A549 (cell line): Measurements from ENCODE around the gene TMPRSS12. TPM values are rescaled to one million over a fixed set of nuclear protein-coding genes. Genes with fewer than 3 reads are reported as not detected.
A peak's percentile ranks its signal among the peaks of the same experiment; 100 is the strongest.
"Not testable (repeated sequence)": the region's sequence is repeated elsewhere in the genome, so short reads cannot be mapped to it uniquely, and the experiment has no call there.

Experiments
- ATAC-seq, 2 experiments: fragments of 200-7000 bp in 1 of 2; fragments of >200 bp in 1 of 2; cut with Nextera tagmentation in 1 of 2; cut with Tn5 transposase in 1 of 2; 3 replicates each; pipeline versions ENCODE4 v1.8.0 to v1.9.1; 2018 to 2020; ENCODE audit warnings: mild to moderate bottlenecking in 1 of 2, moderate library complexity in 1 of 2
- CTCF ChIA-PET: fragments of 300-600 bp; sonication (Branson Sonifier 250); formaldehyde crosslinking; extraction: SDS; loops from one replicate; lab custom pipeline; 2021; ENCODE audit warnings: antibody characterized with exemption, inconsistent platforms; lab: Yijun Ruan, JAX
- POLR2A ChIA-PET: fragments of 350-600 bp; formaldehyde crosslinking; extraction: SDS; loops from one replicate; lab custom pipeline; 2021; ENCODE audit warnings: antibody characterized with exemption, inconsistent platforms; lab: Yijun Ruan, JAX
- DNase-seq, 2 experiments: peaks; one replicate each; pipeline versions ENCODE4 v3.0.0 to v3.0.0-alpha.2; 2011 to 2016; ENCODE audit warnings: low read depth in 1 of 2, low spot score in 1 of 2
- FAIRE-seq: peaks from 2 replicates; lab custom pipeline; 2011; peaks lifted over from hg19 to GRCh38; lab: Jason Lieb, UNC
- H3K27ac ChIP-seq, 2 experiments: fragments of >200 bp; sonication (Bioruptor Twin); formaldehyde crosslinking; 3 replicates each; pipeline ENCODE4 v1.5.1; 2016 to 2017
- H3K4me1 ChIP-seq: fragments of >200 bp; sonication (Bioruptor Twin); formaldehyde crosslinking; 3 replicates; pipeline ENCODE4 v1.6.1; 2016
- H3K4me2 ChIP-seq: fragments of >200 bp; sonication (Bioruptor Twin); formaldehyde crosslinking; 3 replicates; pipeline ENCODE4 v1.6.1; 2016
- H3K4me3 ChIP-seq: fragments of >200 bp; sonication (Bioruptor Twin); formaldehyde crosslinking; 3 replicates; pipeline ENCODE4 v1.5.1; 2016
- H3K9me3 ChIP-seq: fragments of >200 bp; sonication (Bioruptor Twin); formaldehyde crosslinking; 3 replicates; pipeline ENCODE4 v1.6.1; 2016
- ATOH8 ChIP-seq: fragments of 250-450 bp; sonication (Bioruptor Pico); IDR thresholded peaks from 2 replicates; pipeline ENCODE4 v1.5.0; 2020; ENCODE audit warnings: low read depth, mild to moderate bottlenecking, moderate library complexity
- BCL3 ChIP-seq: fragments of >200 bp; sonication (Bioruptor Twin); formaldehyde crosslinking; IDR thresholded peaks from 3 replicates; pipeline ENCODE4 v1.6.1; 2016
- CBX2 ChIP-seq: fragments of 200-600 bp; sonication (generic); IDR thresholded peaks from 2 replicates; pipeline ENCODE4 v1.6.1; 2016; ENCODE audit warnings: low read depth, mild to moderate bottlenecking, borderline replicate concordance
- CBX8 ChIP-seq: fragments of 200-600 bp; sonication (generic); IDR thresholded peaks from 2 replicates; pipeline ENCODE4 v1.6.1; 2016
- CHD4 ChIP-seq: fragments of 200-600 bp; sonication (generic); IDR thresholded peaks from 2 replicates; pipeline ENCODE4 v1.6.1; 2016; ENCODE audit warnings: antibody characterized with exemption, mild to moderate bottlenecking, borderline replicate concordance
- CTCF ChIP-seq: fragments of >200 bp; sonication (Bioruptor Twin); formaldehyde crosslinking; IDR thresholded peaks from 3 replicates; pipeline ENCODE4 v1.5.1; 2016
- E2F6 ChIP-seq: IDR thresholded peaks from 2 replicates; pipeline ENCODE4 v1.6.1; 2012; ENCODE audit warnings: low read depth, borderline replicate concordance
- EHF ChIP-seq: fragments of 250-450 bp; sonication (Bioruptor Pico); IDR thresholded peaks from 2 replicates; pipeline ENCODE4 v1.5.0; 2020; ENCODE audit warnings: mild to moderate bottlenecking
- FOSL2 ChIP-seq, 2 experiments: fragments of 450-650 bp in 1 of 2; fragments of >200 bp in 1 of 2; sonication (Bioruptor Twin) in 1 of 2; formaldehyde crosslinking; IDR thresholded peaks; 2 replicates each; pipeline versions ENCODE4 v1.5.0 to v1.6.1; 2016 to 2020; ENCODE audit warnings: mild to moderate bottlenecking in 1 of 2, moderate library complexity in 1 of 2
- HDAC2 ChIP-seq: fragments of 200-600 bp; sonication (generic); IDR thresholded peaks from 2 replicates; pipeline ENCODE4 v1.6.1; 2016
- HES2 ChIP-seq: fragments of >200 bp; sonication (Bioruptor Twin); formaldehyde crosslinking; IDR thresholded peaks from 2 replicates; pipeline ENCODE4 v1.6.1; 2016
- HOXB5 ChIP-seq: fragments of 250-450 bp; sonication (Bioruptor Pico); IDR thresholded peaks from 2 replicates; pipeline ENCODE4 v1.5.0; 2020; ENCODE audit warnings: mild to moderate bottlenecking, moderate library complexity
- JUNB ChIP-seq: fragments of >200 bp; sonication (Bioruptor Twin); formaldehyde crosslinking; IDR thresholded peaks from 2 replicates; pipeline ENCODE4 v1.6.1; 2016
- MAFK ChIP-seq: fragments of 450-650 bp; IDR thresholded peaks from 2 replicates; pipeline ENCODE4 v1.6.1; 2014; ENCODE audit not compliant: partially characterized antibody
- MAZ ChIP-seq: fragments of 150-350 bp; IDR thresholded peaks from 2 replicates; pipeline ENCODE4 v1.6.1; 2014; ENCODE audit warnings: antibody characterized with exemption, low read depth, low read length, borderline replicate concordance
- MYC ChIP-seq: IDR thresholded peaks from 2 replicates; pipeline ENCODE4 v1.6.1; 2012; ENCODE audit warnings: mild to moderate bottlenecking, inconsistent platforms, low read length, improper control_type of control experiment, borderline replicate concordance
- NR3C1 ChIP-seq: fragments of >200 bp; sonication (Bioruptor Twin); formaldehyde crosslinking; IDR thresholded peaks from 3 replicates; pipeline ENCODE4 v1.6.1; 2017
- RAD21 ChIP-seq, 2 experiments: fragments of >200 bp in 1 of 2; sonication (Bioruptor Twin) in 1 of 2; formaldehyde crosslinking in 1 of 2; IDR thresholded peaks in 1 of 2; conservative IDR thresholded peaks in 1 of 2; 2 replicates in 1 of 2; 3 replicates in 1 of 2; pipeline ENCODE4 v1.6.1; 2012 to 2018; ENCODE audit warnings: inconsistent platforms in 1 of 2
- SMC3 ChIP-seq: fragments of >200 bp; sonication (Bioruptor Twin); formaldehyde crosslinking; IDR thresholded peaks from 3 replicates; pipeline ENCODE4 v1.6.1; 2018; ENCODE audit warnings: inconsistent platforms
- SREBF2 ChIP-seq: fragments of 450-650 bp; IDR thresholded peaks from 2 replicates; pipeline ENCODE4 v1.6.1; 2014; ENCODE audit warnings: mild to moderate bottlenecking, moderate library complexity
- ZC3H11A ChIP-seq: fragments of 450-650 bp; IDR thresholded peaks from 2 replicates; pipeline ENCODE4 v1.6.1; 2014; ENCODE audit warnings: antibody characterized with exemption, mild to moderate bottlenecking
- WGBS: methylation state at CpG from one replicate; pipeline ENCODE4 v1.1.6; 2017; ENCODE audit errors: missing lambda C conversion rate; 5-methylcytosine and 5-hydroxymethylcytosine counted together
- polyA plus RNA-seq, 4 experiments: library from polyadenylated mRNA; depleted of rRNA in 3 of 4; stranded (reverse); fragments of >200 nt; fragmentation: RNase III in 1 of 4; extraction: RNeasy Plus Mini Kit Qiagen cat#74134 plus additional on column Dnase treatment in 1 of 4; gene quantifications; 2 replicates in 3 of 4; 3 replicates in 1 of 4; pipeline ENCODE4 v1.2.3, GENCODE V29; 2011 to 2017

Gene TMPRSS12
- polyA plus RNA-seq, 2 of the 4 experiments (the other 2 are of a cell fraction), result not detected

- POLR2A ChIA-PET, result no interaction called here
- TF ChIP-seq MYC (no peak), FOSL2 (IDR thresholded peaks at IDR 0.05) (no peak), FOSL2 (CRISPR knock-in tag; IDR thresholded peaks at IDR 0.05) (no peak), MAZ (no peak), HDAC2 (no peak), CHD4 (no peak), SREBF2 (no peak), JUNB (no peak), CTCF (no peak), NR3C1 (no peak), RAD21 (conservative IDR thresholded peaks at IDR 0.05 in 1 of 2, IDR thresholded peaks at IDR 0.05 in 1 of 2) (no peak)
Observed at GRCh38 chr12:50894241-50894640, 51.5 kb downstream of the TMPRSS12 start.

GRCh38 chr12:50901685-50902113 is 59.0 kb downstream of the TMPRSS12 start:
- Histone ChIP-seq H3K4me2 (no peak overlapping the region), H3K27ac (no peak overlapping the region), H3K4me3 (no peak overlapping the region), H3K9me3 (peaks cover 4% of the 10 kb centered on the region; the same call in 1 of the 3 replicates), H3K4me1 (no peaks in the 10 kb centered on the region)
- no peak for DNase-seq
- ChIA-PET POLR2A (no interaction called here), CTCF (interaction anchor here (0.6 kb wide), 1 partner anchor 124 kb away, joined by 3 read pairs; no protein-coding TSS in a partner anchor)
- WGBS, result 39% methylated on average over 4 of the region's 4 CpGs
- FAIRE-seq, result no peak
- TF ChIP-seq MAFK (peak; percentile 58), CBX8 (no peak), MYC (no peak)
- ATAC-seq, result no peak

More at GRCh38 chr12:50894241-50894640, 51.5 kb downstream of the TMPRSS12 start:
- no peak overlapping the region for H3K27ac ChIP-seq
- DNase-seq (no peak), ATAC-seq (no peak), FAIRE-seq (no peak)
- CTCF ChIA-PET, result no interaction called here
- no peak overlapping the region for H3K4me3 ChIP-seq
- H3K4me1 ChIP-seq, result no peaks in the 10 kb centered on the region
- H3K4me2 ChIP-seq, result no peak overlapping the region
- H3K9me3 ChIP-seq, result peaks cover 4% of the 10 kb centered on the region; the same call in 1 of the 3 replicates
- 43% methylated on average over 3 of the region's 3 CpGs for WGBS

GRCh38 chr12:50908479-50908878 is 65.8 kb downstream of the TMPRSS12 start:
- H3K4me3 ChIP-seq, ATAC-seq, H3K4me2 ChIP-seq, H3K9me3 ChIP-seq, H3K27ac ChIP-seq, POLR2A ChIA-PET, FAIRE-seq, H3K4me1 ChIP-seq, DNase-seq: not testable (repeated sequence)
- CTCF ChIA-PET, result interaction anchor here (0.6 kb wide), 1 partner anchor 53 kb away, joined by 3 read pairs; no protein-coding TSS in a partner anchor
- WGBS, result 54% methylated on average over 5 of the region's 5 CpGs

GRCh38 chr12:50912361-50912760 is 69.6 kb downstream of the TMPRSS12 start:
- H3K4me3 ChIP-seq, H3K9me3 ChIP-seq, H3K4me1 ChIP-seq, H3K27ac ChIP-seq, FAIRE-seq, CTCF ChIA-PET, DNase-seq, H3K4me2 ChIP-seq, ATAC-seq, POLR2A ChIA-PET: not testable (repeated sequence)
- WGBS, result 36% methylated on average over 6 of the region's 6 CpGs

GRCh38 chr12:50913224-50913623 is 70.5 kb downstream of the TMPRSS12 start:
- H3K27ac ChIP-seq, result no peak overlapping the region
- no peaks in the 10 kb centered on the region for H3K4me1 ChIP-seq
- POLR2A ChIA-PET, result no interaction called here
- H3K4me2 ChIP-seq, result no peak overlapping the region
- CTCF ChIA-PET, result interaction anchor here (0.8 to 1.4 kb wide), 4 partner anchors 12 to 149 kb away, joined by 3 to 4 read pairs (median 3); a partner anchor contains a TSS
- no peak for ATAC-seq
- H3K4me3 ChIP-seq, result no peak overlapping the region
- TF ChIP-seq HOXB5 (no peak), E2F6 (no peak), HES2 (no peak), HDAC2 (no peak), ZC3H11A (no peak), RAD21 (conservative IDR thresholded peaks at IDR 0.05 in 1 of 2, IDR thresholded peaks at IDR 0.05 in 1 of 2) (no peak), BCL3 (no peak), CHD4 (no peak), CBX2 (no peak), SMC3 (no peak), EHF (CRISPR knock-in tag) (no peak), ATOH8 (CRISPR knock-in tag) (no peak)
- no peak for FAIRE-seq
- 61% methylated on average over 2 of the region's 2 CpGs for WGBS
- H3K9me3 ChIP-seq, result no peaks in the 10 kb centered on the region
- no peak for DNase-seq
